ENCODE measurements around the gene LGI1.
"Not testable (repeated sequence)": the region's sequence is repeated elsewhere in the genome, so short reads cannot be mapped to it uniquely, and the experiment has no call there.

LGI1 gene

GRCh38 chr10:93827056-93827804, 69.5 kb downstream of the LGI1 start:
- DNase-seq = no peak
- TF ChIP-seq GATA1 (IDR thresholded peaks at IDR 0.05; ENCODE audit: low read depth, low read length) = no peak
- no peak for TF ChIP-seq POLR2A (IDR thresholded peaks at IDR 0.05; ENCODE audit: low read length)

GRCh38 chr10:93831065-93831464, 73.3 kb downstream of the LGI1 start:
- DNase-seq = not testable (repeated sequence)

- no peak for TF ChIP-seq POLR2A (IDR thresholded peaks at IDR 0.05; ENCODE audit: low read length)
- no peak for TF ChIP-seq GATA1 (IDR thresholded peaks at IDR 0.05; ENCODE audit: low read depth, low read length)
- DNase-seq = no peak
These were observed 78.0 kb downstream of the LGI1 start for GRCh38 chr10:93835770-93836169.

- no peak for DNase-seq
- TF ChIP-seq GATA1 (IDR thresholded peaks at IDR 0.05; ENCODE audit: low read depth, low read length) (no peak), POLR2A (IDR thresholded peaks at IDR 0.05; ENCODE audit: low read length) (no peak)
These were observed 80.1 kb downstream of the LGI1 start for GRCh38 chr10:93837822-93838221.

- DNase-seq = no peak
- no peak for TF ChIP-seq GATA1 (IDR thresholded peaks at IDR 0.05; ENCODE audit: low read depth, low read length)
These were observed 80.5 kb downstream of the LGI1 start for GRCh38 chr10:93838278-93838677.

GRCh38 chr10:93841961-93842360, 84.2 kb downstream of the LGI1 start:
- TF ChIP-seq POLR2A (IDR thresholded peaks at IDR 0.05; ENCODE audit: low read length) = no peak
- TF ChIP-seq GATA1 (IDR thresholded peaks at IDR 0.05; ENCODE audit: low read depth, low read length) = no peak
- DNase-seq = no peak

GRCh38 chr10:93844979-93845626, 87.4 kb downstream of the LGI1 start:
- DNase-seq = no peak
- TF ChIP-seq POLR2A (IDR thresholded peaks at IDR 0.05; ENCODE audit: low read length) (no peak), GATA1 (IDR thresholded peaks at IDR 0.05; ENCODE audit: low read depth, low read length) (no peak)

Measured in erythroblast (primary cell).